GM21528 (cell line): ENCODE results near the gene IL25.
"Not testable (repeated sequence)": the region's sequence is repeated elsewhere in the genome, so short reads cannot be mapped to it uniquely, and the experiment has no call there.

Experiments
- ATAC-seq: cut with Tn5 transposase; IDR thresholded peaks from one replicate; pipeline ENCODE4 v1.9.1; 2021; ENCODE audit warnings: mild to moderate bottlenecking, moderate library complexity; ENCODE audit not compliant: unreplicated experiment, low FRiP score

The IL25 gene

DNA sequence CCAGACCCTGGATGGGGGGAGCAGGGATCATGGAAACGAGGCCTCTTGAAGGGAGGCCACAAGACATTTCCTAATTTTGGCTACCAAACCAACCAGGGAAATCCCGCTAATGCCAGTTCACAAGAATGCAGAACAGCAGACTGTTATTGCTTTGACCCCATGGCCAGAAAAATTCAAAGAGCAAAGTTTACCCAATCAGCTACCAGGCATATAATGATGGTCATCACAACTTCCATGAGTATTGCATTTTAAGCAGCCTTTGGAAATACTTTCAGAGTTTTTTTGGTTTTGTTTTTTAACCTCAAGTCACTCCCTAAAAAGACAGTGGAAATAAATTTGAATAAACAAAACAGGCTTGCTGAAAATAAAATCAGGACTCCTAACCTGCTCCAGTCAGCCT is at the start of gene IL25:
Gene IL25, plus strand, starts transcription at position 301 of the 400 bp plus-strand sequence.
- ATAC-seq = no peak

DNA sequence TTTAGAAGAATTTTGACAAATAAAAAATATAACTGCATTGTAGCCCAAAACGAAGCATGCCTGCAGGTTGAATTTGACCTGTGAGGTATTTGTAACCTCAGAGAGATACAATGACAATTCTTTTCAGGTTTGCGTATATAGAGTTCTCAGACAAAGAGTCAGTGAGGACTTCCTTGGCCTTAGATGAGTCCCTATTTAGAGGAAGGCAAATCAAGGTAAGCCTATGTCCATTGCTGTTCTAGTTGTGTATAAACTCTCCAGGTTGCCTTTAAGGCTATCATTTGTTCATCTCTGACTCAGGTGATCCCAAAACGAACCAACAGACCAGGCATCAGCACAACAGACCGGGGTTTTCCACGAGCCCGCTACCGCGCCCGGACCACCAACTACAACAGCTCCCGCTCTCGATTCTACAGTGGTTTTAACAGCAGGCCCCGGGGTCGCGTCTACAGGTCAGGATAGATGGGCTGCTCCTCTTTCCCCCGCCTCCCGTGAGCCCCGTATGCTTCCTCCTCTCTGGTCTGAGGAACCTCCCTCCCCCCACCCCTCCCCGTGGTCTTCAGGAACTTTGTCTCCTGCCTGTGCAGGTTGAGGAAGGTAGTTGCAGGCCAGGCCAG is 48.7 kb upstream of the IL25 start:
- no peak for ATAC-seq

GRCh38 chr14:23324455-23324846 is 48.2 kb upstream of the IL25 start:
- ATAC-seq = no peak

- ATAC-seq = no peak
Observed at GRCh38 chr14:23324993-23325392, 47.6 kb upstream of the IL25 start.

GRCh38 chr14:23325746-23326145 is 46.9 kb upstream of the IL25 start:
- not testable (repeated sequence) for ATAC-seq

- no peak for ATAC-seq
Observed at GRCh38 chr14:23326491-23327332, 45.9 kb upstream of the IL25 start.

DNA sequence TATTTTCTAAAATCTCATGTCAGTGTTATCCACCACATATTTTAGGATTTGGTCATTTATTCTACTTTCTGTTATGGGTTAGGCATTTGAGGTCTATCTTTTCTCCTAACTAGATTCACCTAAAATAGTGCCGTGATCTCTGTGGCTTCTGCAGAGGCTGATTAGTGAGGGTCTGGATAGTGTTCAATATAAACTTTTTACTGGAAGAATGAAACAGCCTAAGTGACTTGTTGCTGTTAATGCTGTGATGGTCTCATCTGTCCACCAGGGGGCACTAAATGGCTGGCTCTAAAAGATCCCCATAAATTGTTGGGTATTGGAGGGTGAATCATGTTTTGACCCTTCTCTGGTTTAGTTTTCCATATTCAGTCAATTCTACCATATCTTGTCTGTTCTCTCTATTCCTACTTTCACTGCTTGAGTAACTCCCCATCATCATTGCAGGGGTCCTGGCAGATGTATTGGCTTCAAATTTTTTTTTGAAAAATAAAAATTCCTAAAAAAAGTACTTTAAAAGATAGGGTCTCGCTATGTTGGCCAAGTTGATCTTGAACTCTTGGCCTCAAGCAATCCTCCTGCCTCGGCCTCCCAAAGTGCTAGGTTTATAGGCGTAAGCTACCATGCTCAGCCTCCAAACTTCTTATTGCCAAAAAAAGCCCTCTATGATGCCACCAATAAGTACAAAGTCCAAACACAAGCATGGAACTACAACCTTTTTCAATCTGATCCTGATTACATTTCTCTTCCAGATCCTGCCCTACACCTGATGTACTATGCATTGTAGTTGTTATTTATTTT is 44.5 kb upstream of the IL25 start:
- no peak for ATAC-seq

DNA sequence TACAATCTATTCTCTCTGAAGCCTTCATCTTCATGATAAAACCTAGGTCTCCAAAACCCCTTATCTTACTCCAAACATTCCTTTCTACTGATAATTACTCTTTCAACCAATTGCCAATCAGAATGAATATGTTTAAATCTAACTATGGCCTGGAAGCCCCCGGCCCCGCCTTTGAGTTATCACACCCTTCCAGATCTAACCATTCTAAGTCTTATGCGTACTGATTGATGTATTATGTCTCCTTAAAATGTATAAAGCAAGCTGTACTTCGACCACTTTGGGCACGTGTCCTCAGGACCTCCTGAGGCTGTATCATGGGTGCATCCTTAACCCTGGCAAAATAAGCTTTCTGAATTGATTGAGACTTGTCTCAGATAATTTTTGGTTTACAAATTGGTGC is 37.0 kb upstream of the IL25 start:
- ATAC-seq = no peak

GRCh38 chr14:23339506-23340268 is 32.9 kb upstream of the IL25 start:
- ATAC-seq = no peak

DNA sequence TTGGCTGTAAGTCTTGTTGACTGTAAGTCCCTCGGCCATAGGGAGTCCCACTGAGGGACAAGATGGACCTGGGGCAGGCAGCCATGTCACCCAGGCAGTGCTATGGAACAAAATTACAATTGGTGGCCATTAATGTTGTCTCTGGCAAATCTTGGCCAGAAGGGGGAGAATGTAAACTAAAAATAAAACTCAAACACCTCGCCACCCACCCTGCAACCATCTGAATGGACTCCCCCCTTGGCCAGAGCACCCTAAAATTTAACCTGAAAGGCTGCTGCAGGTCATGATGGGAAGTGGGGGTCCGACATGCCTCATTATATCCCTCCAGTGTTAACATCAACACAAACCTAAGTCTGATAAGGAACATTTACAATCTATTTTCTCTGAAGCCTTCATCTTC is 28.1 kb upstream of the IL25 start:
- ATAC-seq = no peak

DNA sequence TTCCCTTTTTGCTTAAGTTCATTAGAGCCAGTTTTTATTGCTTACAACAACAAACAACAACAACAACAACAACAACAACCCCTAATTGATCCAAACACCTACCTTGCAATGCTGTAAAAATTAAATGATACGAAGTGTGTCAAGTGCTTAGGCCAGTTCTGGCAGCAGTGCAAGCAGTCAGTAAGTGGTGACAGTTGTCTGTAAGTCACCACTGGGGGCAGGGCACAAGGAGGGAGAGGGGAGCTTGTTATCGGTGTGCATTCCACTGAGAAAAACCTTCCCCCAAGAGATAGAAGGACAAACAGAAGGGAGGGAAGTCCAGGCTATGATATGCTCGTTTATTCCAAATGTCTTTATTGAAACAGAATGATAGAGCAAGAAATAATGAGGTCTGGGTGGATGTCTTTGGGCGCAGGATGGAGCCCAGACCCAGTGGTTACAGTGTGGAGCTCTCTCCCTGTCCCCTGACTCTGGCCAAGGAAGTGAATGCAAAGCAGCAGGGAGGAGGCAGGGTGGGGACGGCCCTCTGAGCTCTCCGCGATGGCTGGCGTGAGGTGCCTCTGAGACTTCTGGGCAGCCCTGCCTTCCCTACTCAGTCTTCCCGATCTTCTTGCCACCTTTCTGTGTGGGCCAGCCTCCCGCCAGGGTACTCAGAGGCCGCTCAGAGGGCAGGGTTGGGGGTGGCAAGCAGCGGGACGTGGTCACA is 26.5 kb upstream of the IL25 start:
- ATAC-seq = no peak

DNA sequence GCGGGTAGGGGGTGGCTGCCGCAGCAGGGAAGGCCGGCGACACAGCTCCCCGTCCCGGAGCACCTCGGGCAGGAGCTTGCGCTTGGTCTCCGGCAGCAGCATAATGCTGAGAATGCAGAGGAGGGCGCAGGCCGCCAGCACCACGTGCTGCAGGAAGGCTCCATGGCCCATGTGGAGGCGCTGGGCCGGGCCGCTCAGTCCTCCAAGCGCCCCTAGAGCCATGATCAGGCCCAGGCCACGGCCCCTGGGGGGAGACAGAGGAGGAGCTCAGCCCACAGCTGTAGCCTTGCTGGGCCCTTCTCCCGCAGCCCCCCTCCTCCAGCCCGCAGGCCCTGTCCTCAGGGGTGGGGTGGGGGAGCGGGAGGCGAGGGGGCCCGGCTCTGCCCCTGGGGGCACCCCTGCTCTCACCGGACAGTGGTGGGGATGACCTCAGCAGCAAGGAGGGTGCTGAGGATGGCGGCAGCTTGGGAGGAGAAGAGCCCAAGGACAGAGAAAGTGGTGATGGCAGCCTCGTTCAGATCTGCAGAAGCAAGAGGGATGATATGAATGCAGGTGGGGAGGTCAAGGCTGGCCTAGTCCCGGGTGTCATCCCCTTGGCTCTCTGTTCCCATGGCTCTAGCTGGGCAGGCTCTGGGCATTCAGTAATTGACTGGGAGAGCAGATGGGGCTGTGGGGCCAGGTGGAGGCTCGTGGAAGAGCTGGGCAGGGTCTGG is 25.8 kb upstream of the IL25 start:
- ATAC-seq = no peak

- ATAC-seq = no peak
Observed at GRCh38 chr14:23347406-23348296, 25.0 kb upstream of the IL25 start.

DNA sequence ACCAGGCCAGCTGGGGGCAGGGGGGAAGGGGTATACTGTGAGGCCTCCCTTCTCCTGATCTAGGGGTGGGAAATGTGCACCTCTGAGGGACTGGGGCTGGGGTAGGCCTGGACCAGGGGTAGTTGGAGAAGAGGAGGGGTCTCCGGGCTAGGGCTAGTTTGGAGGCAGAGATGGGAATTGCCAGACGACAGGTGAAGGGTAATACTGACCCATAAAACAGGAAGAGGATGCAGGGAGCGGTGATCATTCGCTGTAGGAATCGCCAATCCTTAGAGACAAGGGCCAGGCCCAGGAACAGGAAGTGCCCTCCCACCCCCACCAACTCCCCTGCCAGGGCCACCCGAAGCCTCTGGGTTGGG is 24.3 kb upstream of the IL25 start:
- ATAC-seq = no peak

DNA sequence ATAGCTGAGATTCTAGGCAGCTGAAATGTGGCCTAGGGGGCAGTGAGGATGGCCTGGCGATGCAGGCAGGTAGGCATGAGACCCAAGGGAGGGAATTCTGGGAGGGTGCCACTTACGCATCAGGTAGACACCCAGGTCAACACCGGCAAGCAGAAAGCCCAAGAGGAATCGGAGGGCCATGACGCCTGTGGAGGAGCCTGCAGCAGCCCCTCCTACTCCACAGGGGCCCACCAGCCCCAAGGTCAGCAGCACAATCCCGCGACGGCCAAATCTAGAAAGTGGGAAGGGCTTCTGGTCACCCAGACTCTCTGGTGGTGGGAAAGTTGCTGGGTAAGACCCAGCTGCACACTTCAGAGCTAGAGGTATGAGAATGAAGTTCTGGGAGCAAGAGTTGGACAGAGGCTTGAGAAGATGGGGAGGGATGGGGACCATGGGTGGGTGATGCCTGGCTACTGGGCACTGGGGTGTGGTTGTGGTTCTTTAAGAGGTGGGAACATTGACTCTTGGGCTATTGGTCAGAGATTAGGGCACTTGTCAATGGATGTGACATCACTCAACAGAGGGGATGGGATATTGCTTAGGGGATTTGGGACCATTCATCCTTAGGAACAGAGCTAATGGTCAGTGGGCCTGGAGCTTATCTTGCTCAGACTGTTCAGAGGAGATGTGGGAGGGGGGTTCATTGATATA is 23.3 kb upstream of the IL25 start:
- no peak for ATAC-seq

GRCh38 chr14:23351681-23352505 is 20.7 kb upstream of the IL25 start:
- ATAC-seq = no peak
